Upper lobe of right lung (tissue), 1 donor: ENCODE results near the gene OTX1. TPM values are rescaled to one million over a fixed set of nuclear protein-coding genes. Genes with fewer than 3 reads are reported as not detected.
"Not testable (repeated sequence)": the region's sequence is repeated elsewhere in the genome, so short reads cannot be mapped to it uniquely, and the experiment has no call there.

Experiments used
- ATAC-seq: fragments of 200-7000 bp; cut with Tn5 transposase; one replicate; pipeline ENCODE4 v1.9.1; 2020; ENCODE audit warnings: mild to moderate bottlenecking, moderate library complexity
- DNase-seq: peaks from one replicate; pipeline ENCODE4 v3.0.0-alpha.2; 2020
- H3K27ac ChIP-seq: fragments of 200-600 bp; one replicate; pipeline ENCODE4 v1.8.0; 2022
- H3K27me3 ChIP-seq: fragments of 200-600 bp; one replicate; pipeline ENCODE4 v1.8.0; 2022; ENCODE audit warnings: mild to moderate bottlenecking
- H3K36me3 ChIP-seq: fragments of 200-600 bp; one replicate; pipeline ENCODE4 v1.8.0; 2022
- H3K4me1 ChIP-seq: fragments of 200-600 bp; one replicate; pipeline ENCODE4 v1.8.0; 2022
- H3K4me3 ChIP-seq: fragments of 200-600 bp; one replicate; pipeline ENCODE4 v1.8.0; 2022; ENCODE audit warnings: mild to moderate bottlenecking
- H3K9me3 ChIP-seq: fragments of 200-600 bp; one replicate; pipeline ENCODE4 v1.8.0; 2022
- CTCF ChIP-seq: fragments of 200-600 bp; IDR thresholded peaks from one replicate; pipeline ENCODE4 v1.8.0; 2022; ENCODE audit warnings: antibody characterized with exemption
- intact Hi-C: fragments of 100-400 bp; cut with DNase I; formaldehyde crosslinking; loops from one replicate; pipeline ENCODE4 v1.11.0; 2022
- total RNA-seq: library from RNA; stranded (reverse); fragmentation: NEBNext Ultra II Directional; extraction: Animal tissue kit (Norgen Biotek cat#: 25700); gene quantifications from one replicate; pipeline ENCODE4 v1.2.1, GENCODE V29; 2021
- donor health status: DM: no; HTN: yes; CAD: no; lungs with severe emphysema.

Gene OTX1
- total RNA-seq, 1 donor from 2014 or later: not detected

- Histone ChIP-seq H3K27ac (no peak overlapping the region), H3K4me3 (no peak overlapping the region), H3K4me1 (no peaks in the 10 kb centered on the region), H3K36me3 (no peaks in the 10 kb centered on the region), H3K27me3 (peaks cover 78% of the 10 kb centered on the region), H3K9me3 (no peaks in the 10 kb centered on the region)
- no peak for DNase-seq
- no peak for TF ChIP-seq CTCF
- intact Hi-C loops: no loop called here
- no peak for ATAC-seq
These were observed 14.0 kb downstream of the OTX1 start for GRCh38 chr2:63064661-63065060.

- TF ChIP-seq CTCF: no peak
- Histone ChIP-seq H3K9me3 (no peaks in the 10 kb centered on the region), H3K4me3 (no peak overlapping the region), H3K27me3 (peaks cover 62% of the 10 kb centered on the region), H3K36me3 (no peaks in the 10 kb centered on the region), H3K4me1 (no peaks in the 10 kb centered on the region), H3K27ac (no peak overlapping the region)
- intact Hi-C loops: no loop called here
- ATAC-seq (no peak), DNase-seq (no peak)
These were observed 15.6 kb downstream of the OTX1 start for GRCh38 chr2:63066265-63066664.

GRCh38 chr2:63066838-63067237, 16.2 kb downstream of the OTX1 start:
- Histone ChIP-seq H3K9me3 (no peaks in the 10 kb centered on the region), H3K27ac (no peak overlapping the region), H3K36me3 (no peaks in the 10 kb centered on the region), H3K4me3 (no peak overlapping the region), H3K27me3 (peaks cover 56% of the 10 kb centered on the region), H3K4me1 (no peaks in the 10 kb centered on the region)
- intact Hi-C loops: no loop called here
- ATAC-seq: no peak
- no peak for TF ChIP-seq CTCF
- DNase-seq: no peak

- Histone ChIP-seq H3K4me1 (no peaks in the 10 kb centered on the region), H3K4me3 (no peak overlapping the region), H3K9me3 (no peaks in the 10 kb centered on the region), H3K27ac (no peak overlapping the region), H3K27me3 (peaks cover 11% of the 10 kb centered on the region), H3K36me3 (no peaks in the 10 kb centered on the region)
- ATAC-seq (no peak), DNase-seq (no peak)
- TF ChIP-seq CTCF: no peak
- intact Hi-C loops: no loop called here
These were observed 21.0 kb downstream of the OTX1 start for GRCh38 chr2:63071664-63072063.

GRCh38 chr2:63073994-63074393, 23.4 kb downstream of the OTX1 start:
- H3K27ac ChIP-seq: no peak overlapping the region

GRCh38 chr2:63074399-63074798, 23.8 kb downstream of the OTX1 start:
- DNase-seq, intact Hi-C loops: not testable (repeated sequence)

More at GRCh38 chr2:63073994-63074393, 23.4 kb downstream of the OTX1 start:
- TF ChIP-seq CTCF: no peak
- Histone ChIP-seq H3K9me3 (no peaks in the 10 kb centered on the region), H3K4me1 (no peaks in the 10 kb centered on the region), H3K36me3 (no peaks in the 10 kb centered on the region), H3K27me3 (no peaks in the 10 kb centered on the region), H3K4me3 (no peak overlapping the region)
- DNase-seq (no peak), ATAC-seq (no peak)
- intact Hi-C loops: no loop called here

More at GRCh38 chr2:63074399-63074798, 23.8 kb downstream of the OTX1 start:
- H3K27ac ChIP-seq, ATAC-seq, H3K4me3 ChIP-seq, H3K9me3 ChIP-seq, H3K36me3 ChIP-seq, H3K27me3 ChIP-seq, H3K4me1 ChIP-seq: not testable (repeated sequence)
